Endodermal cell (in vitro differentiated cells): ENCODE data around the gene JMJD7. TPM values are rescaled to one million over a fixed set of nuclear protein-coding genes. Genes with fewer than 3 reads are reported as not detected.
A peak's percentile ranks its signal among the peaks of the same experiment; 100 is the strongest.

Experiments used
- DNase-seq: peaks from one replicate; pipeline ENCODE4 v3.0.0-alpha.2; 2017
- H3K27ac ChIP-seq: 2 replicates; pipeline ENCODE4 v1.5.1; 2013; ENCODE audit warnings: mild to moderate bottlenecking, low read depth, low read length, moderate library complexity
- H3K27me3 ChIP-seq: 2 replicates; pipeline ENCODE4 v1.6.1; 2013; ENCODE audit warnings: mild to moderate bottlenecking, low read length, moderate library complexity; ENCODE audit not compliant: insufficient read depth, control insufficient read depth, poor library complexity, severe bottlenecking
- H3K36me3 ChIP-seq: 2 replicates; pipeline ENCODE4 v1.7.0; 2013; ENCODE audit warnings: mild to moderate bottlenecking, low read length, moderate library complexity; ENCODE audit not compliant: control insufficient read depth, insufficient read depth
- H3K4me1 ChIP-seq: one replicate; pipeline ENCODE4 v1.7.0; 2013; ENCODE audit warnings: low read length; ENCODE audit not compliant: control insufficient read depth, insufficient read depth
- H3K4me3 ChIP-seq: 2 replicates; pipeline ENCODE4 v1.5.1; 2013; ENCODE audit warnings: mild to moderate bottlenecking, low read length, moderate library complexity
- H3K9ac ChIP-seq: 2 replicates; pipeline ENCODE4 v1.6.1; 2013; ENCODE audit warnings: mild to moderate bottlenecking, low read length, moderate library complexity; ENCODE audit not compliant: poor library complexity, severe bottlenecking; ENCODE audit errors: extremely low read depth
- H3K9me3 ChIP-seq: 2 replicates; pipeline ENCODE4 v1.6.1; 2013; ENCODE audit warnings: mild to moderate bottlenecking, low read length, moderate library complexity; ENCODE audit not compliant: control insufficient read depth
- H3K27ac Mint-ChIP-seq: 2 replicates; pipeline ENCODE4 v1.8.0; 2020; ENCODE audit warnings: mixed read lengths
- H3K27me3 Mint-ChIP-seq: 2 replicates; pipeline ENCODE4 v1.8.0; 2021; ENCODE audit warnings: mild to moderate bottlenecking, mixed read lengths; ENCODE audit not compliant: insufficient read depth
- H3K36me3 Mint-ChIP-seq: 2 replicates; pipeline ENCODE4 v1.8.0; 2020; ENCODE audit warnings: low read depth, mixed read lengths
- H3K4me1 Mint-ChIP-seq: 2 replicates; pipeline ENCODE4 v1.8.0; 2020; ENCODE audit warnings: mixed read lengths
- H3K4me3 Mint-ChIP-seq: 2 replicates; pipeline ENCODE4 v1.8.0; 2020; ENCODE audit warnings: mild to moderate bottlenecking, moderate library complexity, mixed read lengths
- H3K9me3 Mint-ChIP-seq: 2 replicates; pipeline ENCODE4 v1.8.0; 2020; ENCODE audit warnings: mild to moderate bottlenecking, mixed read lengths
- WGBS, 2 experiments: methylation state at CpG; one replicate each; pipeline versions ENCODE4 v1.1.5 to v1.1.7; 2013; ENCODE audit warnings: missing lambda C conversion rate in 2 of 2, mixed read lengths in 1 of 2; ENCODE audit not compliant: insufficient coverage in 1 of 2, insufficient read length in 1 of 2; 5-methylcytosine and 5-hydroxymethylcytosine counted together
- total RNA-seq, 2 donors: library from RNA; stranded (reverse); fragmentation: NEBNext Ultra II Directional in 1 of 2; extraction: Animal tissue kit (Norgen Biotek cat#: 25700) in 1 of 2; gene quantifications; 2 replicates in 1 of 2; 3 replicates in 1 of 2; pipeline ENCODE4 v1.2.1, GENCODE V29; 2021
- TF ChIP-seq, protein P1 (sequence below): fragments of 200-600 bp; sonication (generic); conservative IDR thresholded peaks from 2 replicates; pipeline ENCODE4 v1.5.0; 2021; ENCODE audit warnings: antibody characterized with exemption, mild to moderate bottlenecking

The JMJD7 gene
- total RNA-seq, 2 donors from 2014 or later: 18.4 to 22.1 TPM

DNA sequence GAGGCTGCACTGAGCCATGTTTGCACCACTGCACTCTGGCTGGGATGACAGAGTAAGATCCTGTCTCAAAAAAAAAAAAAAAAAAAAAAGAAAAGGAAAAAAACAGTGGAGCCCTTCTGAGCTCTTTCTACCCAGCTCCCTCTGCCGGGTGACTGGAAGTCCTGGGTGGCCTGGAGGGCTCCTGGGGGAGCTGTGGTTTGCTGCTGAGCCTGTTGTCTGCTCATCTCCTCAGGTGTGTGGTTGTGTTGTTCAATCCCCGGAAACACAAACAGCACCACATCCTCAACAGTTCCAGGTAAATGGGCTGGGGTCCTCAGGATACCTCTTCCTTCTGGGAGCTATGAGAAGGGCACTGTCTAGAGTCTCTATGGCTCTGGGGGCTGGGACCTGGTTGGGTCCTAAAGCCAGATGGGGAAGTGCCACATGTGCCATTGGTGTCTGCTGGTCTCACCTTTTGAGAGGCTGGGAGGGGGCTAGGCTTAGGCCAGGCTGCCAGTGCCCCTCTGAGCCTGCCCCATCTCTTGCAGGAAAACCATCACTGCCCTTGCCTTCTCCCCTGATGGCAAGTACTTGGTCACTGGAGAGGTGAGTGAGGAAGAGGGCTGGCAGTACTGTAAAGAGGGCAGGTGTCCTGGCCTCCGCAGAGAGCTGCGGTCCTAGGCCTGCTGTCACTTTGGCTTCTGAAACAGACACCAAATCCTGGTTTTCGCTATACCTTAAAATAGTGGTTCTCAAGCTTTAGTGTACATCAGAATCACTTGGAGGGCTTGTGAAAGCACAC is 17.1 kb upstream of the JMJD7 start:
- Mint-ChIP-seq H3K4me1 (no peaks in the 10 kb centered on the region), H3K27me3 (no peaks in the 10 kb centered on the region), H3K27ac (no peak overlapping the region), H3K4me3 (no peak overlapping the region), H3K9me3 (no peaks in the 10 kb centered on the region), H3K36me3 (peaks cover 2% of the 10 kb centered on the region)
- Histone ChIP-seq H3K9me3 (no peaks in the 10 kb centered on the region), H3K36me3 (no peaks in the 10 kb centered on the region), H3K4me1 (no peaks in the 10 kb centered on the region), H3K27ac (no peak overlapping the region), H3K4me3 (no peak overlapping the region), H3K27me3 (no peaks in the 10 kb centered on the region), H3K9ac (no peak overlapping the region)
- TF ChIP-seq, protein P1, sequence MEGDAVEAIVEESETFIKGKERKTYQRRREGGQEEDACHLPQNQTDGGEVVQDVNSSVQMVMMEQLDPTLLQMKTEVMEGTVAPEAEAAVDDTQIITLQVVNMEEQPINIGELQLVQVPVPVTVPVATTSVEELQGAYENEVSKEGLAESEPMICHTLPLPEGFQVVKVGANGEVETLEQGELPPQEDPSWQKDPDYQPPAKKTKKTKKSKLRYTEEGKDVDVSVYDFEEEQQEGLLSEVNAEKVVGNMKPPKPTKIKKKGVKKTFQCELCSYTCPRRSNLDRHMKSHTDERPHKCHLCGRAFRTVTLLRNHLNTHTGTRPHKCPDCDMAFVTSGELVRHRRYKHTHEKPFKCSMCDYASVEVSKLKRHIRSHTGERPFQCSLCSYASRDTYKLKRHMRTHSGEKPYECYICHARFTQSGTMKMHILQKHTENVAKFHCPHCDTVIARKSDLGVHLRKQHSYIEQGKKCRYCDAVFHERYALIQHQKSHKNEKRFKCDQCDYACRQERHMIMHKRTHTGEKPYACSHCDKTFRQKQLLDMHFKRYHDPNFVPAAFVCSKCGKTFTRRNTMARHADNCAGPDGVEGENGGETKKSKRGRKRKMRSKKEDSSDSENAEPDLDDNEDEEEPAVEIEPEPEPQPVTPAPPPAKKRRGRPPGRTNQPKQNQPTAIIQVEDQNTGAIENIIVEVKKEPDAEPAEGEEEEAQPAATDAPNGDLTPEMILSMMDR: no peak
- WGBS, 2 experiments: 95 to 100% methylated on average over 3 to 4 of the region's 5 CpGs
- DNase-seq: no peak

DNA sequence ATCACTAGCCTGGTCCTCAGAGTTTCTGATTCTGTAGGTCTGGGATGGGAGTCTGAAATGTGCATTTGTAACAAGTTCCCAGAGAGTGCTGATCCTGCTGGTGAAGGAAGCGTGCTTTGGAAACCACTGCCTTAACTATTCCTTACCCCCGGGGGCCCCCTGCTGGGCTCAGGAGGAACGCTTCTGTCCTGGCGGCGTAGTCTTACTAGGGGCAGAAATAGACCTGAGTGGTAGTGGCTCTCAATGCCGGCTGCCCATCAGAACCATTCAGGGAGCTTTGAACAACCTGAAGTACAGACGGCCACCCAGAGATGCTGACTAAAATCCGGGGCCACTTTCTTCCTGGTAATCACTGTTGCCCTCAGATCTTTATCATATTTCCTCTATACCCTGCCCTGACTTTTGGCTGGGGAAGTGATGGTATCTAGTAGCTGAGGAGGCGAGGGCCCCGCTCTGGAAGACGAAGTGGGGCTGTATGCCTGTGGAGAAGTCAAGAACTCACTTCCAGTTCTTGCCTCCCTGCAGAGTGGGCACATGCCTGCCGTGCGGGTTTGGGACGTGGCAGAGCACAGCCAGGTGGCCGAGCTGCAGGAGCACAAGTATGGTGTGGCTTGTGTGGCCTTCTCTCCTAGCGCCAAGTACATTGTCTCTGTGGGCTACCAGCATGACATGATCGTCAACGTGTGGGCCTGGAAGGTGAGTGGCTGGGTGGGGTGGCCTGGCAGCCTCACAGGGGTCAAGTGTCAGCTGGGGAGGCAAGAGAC is 16.3 kb upstream of the JMJD7 start:
- peaks cover 2% of the 10 kb centered on the region for H3K36me3 Mint-ChIP-seq
- WGBS, 2 experiments: 70 to 76% methylated on average over 9 to 18 of the region's 18 CpGs
- Histone ChIP-seq H3K4me3 (no peak overlapping the region), H3K4me1 (no peaks in the 10 kb centered on the region), H3K9me3 (no peaks in the 10 kb centered on the region), H3K36me3 (no peaks in the 10 kb centered on the region), H3K27ac (no peak overlapping the region), H3K9ac (no peak overlapping the region), H3K27me3 (no peaks in the 10 kb centered on the region)
- no peaks in the 10 kb centered on the region for H3K27me3 Mint-ChIP-seq
- H3K4me3 Mint-ChIP-seq: no peak overlapping the region
- peak; percentile 92 for DNase-seq
- H3K4me1 Mint-ChIP-seq: no peaks in the 10 kb centered on the region
- no peaks in the 10 kb centered on the region for H3K9me3 Mint-ChIP-seq
- TF ChIP-seq, protein P1: peak; percentile 90
- no peak overlapping the region for H3K27ac Mint-ChIP-seq

DNA sequence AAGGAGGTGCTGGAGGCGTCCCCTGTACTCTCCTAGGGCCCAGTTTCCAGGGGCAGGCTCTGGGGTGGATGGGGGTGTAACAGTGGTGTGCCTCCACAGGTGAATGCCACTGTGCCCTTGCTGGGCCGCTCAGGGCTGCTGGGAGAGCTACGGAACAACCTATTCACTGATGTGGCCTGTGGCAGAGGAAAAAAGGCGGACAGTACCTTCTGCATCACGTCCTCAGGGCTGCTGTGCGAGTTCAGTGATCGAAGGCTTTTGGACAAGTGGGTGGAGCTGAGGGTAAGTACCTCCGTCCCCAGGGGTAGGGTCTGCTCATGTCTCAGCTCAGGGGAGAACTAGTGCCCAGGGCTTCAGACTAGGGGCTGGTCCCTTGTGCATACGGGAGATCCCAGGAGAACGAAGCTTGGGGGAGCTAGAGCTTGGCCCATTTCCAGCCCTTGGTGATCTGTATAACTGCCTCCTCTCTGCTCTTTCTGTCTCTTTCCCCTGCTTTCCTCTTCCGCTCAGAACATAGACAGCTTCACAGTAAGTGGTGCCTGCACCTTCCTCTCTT is 15.0 kb upstream of the JMJD7 start:
- Histone ChIP-seq H3K36me3 (no peaks in the 10 kb centered on the region), H3K4me1 (no peaks in the 10 kb centered on the region), H3K27ac (no peak overlapping the region), H3K9ac (no peak overlapping the region), H3K4me3 (no peak overlapping the region), H3K9me3 (no peaks in the 10 kb centered on the region), H3K27me3 (no peaks in the 10 kb centered on the region)
- TF ChIP-seq, protein P1: no peak
- WGBS, 2 experiments: 90 to 92% methylated on average over 11 of the region's 11 CpGs
- Mint-ChIP-seq H3K9me3 (no peaks in the 10 kb centered on the region), H3K4me1 (no peaks in the 10 kb centered on the region), H3K4me3 (no peak overlapping the region), H3K27me3 (no peaks in the 10 kb centered on the region), H3K36me3 (peaks cover 9% of the 10 kb centered on the region), H3K27ac (no peak overlapping the region)
- DNase-seq: no peak
